Endothelial cell (in vitro differentiated cells): Measurements from ENCODE around the gene RNF31. TPM values are rescaled to one million over a fixed set of nuclear protein-coding genes. Genes with fewer than 3 reads are reported as not detected.
A peak's percentile ranks its signal among the peaks of the same experiment; 100 is the strongest.
"Not testable (repeated sequence)": the region's sequence is repeated elsewhere in the genome, so short reads cannot be mapped to it uniquely, and the experiment has no call there.

Experiments
- DNase-seq: peaks from one replicate; pipeline ENCODE4 v3.0.0; 2021; ENCODE audit warnings: low spot score
- H3K27ac Mint-ChIP-seq: one replicate; pipeline ENCODE4 v1.8.0; 2021; ENCODE audit warnings: mixed read lengths, inconsistent platforms; ENCODE audit not compliant: unreplicated experiment
- H3K27me3 Mint-ChIP-seq: one replicate; pipeline ENCODE4 v1.8.0; 2021; ENCODE audit warnings: mild to moderate bottlenecking, moderate library complexity, mixed read lengths, inconsistent platforms; ENCODE audit not compliant: unreplicated experiment
- H3K36me3 Mint-ChIP-seq: one replicate; pipeline ENCODE4 v1.8.0; 2021; ENCODE audit warnings: mild to moderate bottlenecking, low read depth, mixed read lengths, inconsistent platforms; ENCODE audit not compliant: unreplicated experiment
- H3K4me1 Mint-ChIP-seq: one replicate; pipeline ENCODE4 v1.8.0; 2021; ENCODE audit warnings: mild to moderate bottlenecking, mixed read lengths, inconsistent platforms; ENCODE audit not compliant: unreplicated experiment
- H3K4me3 Mint-ChIP-seq: one replicate; pipeline ENCODE4 v1.8.0; 2021; ENCODE audit warnings: mild to moderate bottlenecking, mixed read lengths, inconsistent platforms; ENCODE audit not compliant: unreplicated experiment
- H3K9me3 Mint-ChIP-seq: one replicate; pipeline ENCODE4 v1.8.0; 2021; ENCODE audit warnings: mixed read lengths, inconsistent platforms; ENCODE audit not compliant: unreplicated experiment
- total RNA-seq: library from RNA; stranded (reverse); fragmentation: NEBNext Ultra II Directional; extraction: Animal tissue kit (Norgen Biotek cat#: 25700); gene quantifications from one replicate; pipeline ENCODE4 v1.2.1, GENCODE V29; 2021; ENCODE audit not compliant: unreplicated experiment
- TF ChIP-seq, protein P1 (sequence below): fragments of 200-600 bp; sonication (generic); IDR thresholded peaks from one replicate; pipeline ENCODE4 v1.5.0; 2021; ENCODE audit warnings: antibody characterized with exemption; ENCODE audit not compliant: unreplicated experiment

Gene RNF31
- total RNA-seq, 1 donor from 2014 or later = 90.2 TPM

DNA sequence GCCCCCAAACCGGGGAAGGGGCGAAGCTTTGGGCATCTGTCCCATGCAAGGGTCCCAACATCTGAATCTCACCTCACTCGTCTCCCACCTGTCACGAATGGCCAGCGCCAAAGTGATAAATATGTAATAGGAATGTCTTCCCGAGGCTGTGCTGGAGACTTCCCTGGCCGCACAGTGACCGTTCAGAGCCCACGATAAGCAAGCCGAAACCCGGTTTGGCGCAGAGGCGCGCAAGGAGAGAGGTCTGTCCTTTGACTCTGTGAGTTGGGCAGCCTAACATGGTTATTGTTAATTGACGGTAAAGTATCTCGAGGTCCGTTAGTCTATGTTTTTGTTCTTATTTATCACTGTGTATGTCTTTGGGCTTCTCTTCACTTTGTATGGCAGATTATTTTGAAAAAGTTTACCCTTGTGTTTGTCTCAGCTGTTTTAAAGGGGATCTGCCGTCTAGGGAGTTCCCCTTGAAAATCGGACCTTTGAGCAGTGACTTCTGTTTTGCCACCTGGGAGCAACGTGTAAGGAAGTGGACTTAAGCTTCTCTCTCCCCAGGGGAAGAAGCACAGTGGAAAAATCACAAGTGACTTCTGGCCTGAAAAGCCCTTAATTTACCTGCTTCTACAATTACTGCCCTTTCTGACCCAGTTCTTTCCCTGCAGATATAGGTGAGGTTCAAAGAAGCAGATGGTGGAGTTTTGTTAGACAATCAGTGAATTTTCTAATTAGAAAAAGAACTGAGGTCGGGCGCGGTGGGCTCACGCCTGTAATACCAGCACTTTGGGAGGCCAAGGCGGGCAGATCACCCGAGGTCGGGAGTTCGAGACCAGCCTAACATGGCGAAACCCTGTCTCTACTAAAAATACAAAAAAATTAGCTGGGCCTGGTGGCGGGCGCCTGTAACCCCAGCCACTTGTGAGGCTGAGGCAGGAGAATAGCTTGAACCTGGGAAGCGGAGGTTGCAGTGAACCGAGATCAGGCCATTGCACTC lies 49.1 kb downstream of the RNF31 start:
- no peak for DNase-seq
- H3K9me3 Mint-ChIP-seq = no peaks in the 10 kb centered on the region
- peak overlapping the region; percentile 97 for H3K4me3 Mint-ChIP-seq
- peaks cover 21% of the 10 kb centered on the region for H3K27me3 Mint-ChIP-seq
- H3K27ac Mint-ChIP-seq = peak overlapping the region; percentile 98
- peaks cover 24% of the 10 kb centered on the region for H3K4me1 Mint-ChIP-seq
- TF ChIP-seq, protein P1, sequence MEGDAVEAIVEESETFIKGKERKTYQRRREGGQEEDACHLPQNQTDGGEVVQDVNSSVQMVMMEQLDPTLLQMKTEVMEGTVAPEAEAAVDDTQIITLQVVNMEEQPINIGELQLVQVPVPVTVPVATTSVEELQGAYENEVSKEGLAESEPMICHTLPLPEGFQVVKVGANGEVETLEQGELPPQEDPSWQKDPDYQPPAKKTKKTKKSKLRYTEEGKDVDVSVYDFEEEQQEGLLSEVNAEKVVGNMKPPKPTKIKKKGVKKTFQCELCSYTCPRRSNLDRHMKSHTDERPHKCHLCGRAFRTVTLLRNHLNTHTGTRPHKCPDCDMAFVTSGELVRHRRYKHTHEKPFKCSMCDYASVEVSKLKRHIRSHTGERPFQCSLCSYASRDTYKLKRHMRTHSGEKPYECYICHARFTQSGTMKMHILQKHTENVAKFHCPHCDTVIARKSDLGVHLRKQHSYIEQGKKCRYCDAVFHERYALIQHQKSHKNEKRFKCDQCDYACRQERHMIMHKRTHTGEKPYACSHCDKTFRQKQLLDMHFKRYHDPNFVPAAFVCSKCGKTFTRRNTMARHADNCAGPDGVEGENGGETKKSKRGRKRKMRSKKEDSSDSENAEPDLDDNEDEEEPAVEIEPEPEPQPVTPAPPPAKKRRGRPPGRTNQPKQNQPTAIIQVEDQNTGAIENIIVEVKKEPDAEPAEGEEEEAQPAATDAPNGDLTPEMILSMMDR = no peak
- peaks cover 35% of the 10 kb centered on the region for H3K36me3 Mint-ChIP-seq

DNA sequence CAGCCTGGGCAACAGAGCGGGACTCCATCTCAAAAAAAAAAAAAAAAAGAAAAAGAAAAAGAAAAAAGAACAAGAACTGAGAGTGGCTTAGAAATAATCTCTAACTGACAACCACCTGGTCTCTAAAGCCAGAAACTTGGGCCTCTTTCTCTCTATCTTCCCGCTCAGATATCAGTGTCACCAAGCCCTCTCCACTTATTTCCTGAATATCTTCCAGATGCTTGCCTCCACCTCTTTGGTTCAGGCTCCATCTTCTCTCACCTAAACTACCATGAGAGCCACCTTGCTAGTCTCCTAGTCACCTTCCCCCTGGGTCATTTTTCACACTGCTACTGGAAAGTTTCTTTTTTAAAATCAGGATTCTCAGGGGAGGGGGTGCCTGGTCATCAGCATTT lies 49.8 kb downstream of the RNF31 start:
- Mint-ChIP-seq H3K4me1 (peaks cover 24% of the 10 kb centered on the region), H3K36me3 (peaks cover 36% of the 10 kb centered on the region), H3K27me3 (peaks cover 21% of the 10 kb centered on the region), H3K9me3 (no peaks in the 10 kb centered on the region), H3K27ac (peak overlapping the region; percentile 82), H3K4me3 (peak overlapping the region; percentile 83)
- DNase-seq = no peak
- TF ChIP-seq, protein P1 = no peak

DNA sequence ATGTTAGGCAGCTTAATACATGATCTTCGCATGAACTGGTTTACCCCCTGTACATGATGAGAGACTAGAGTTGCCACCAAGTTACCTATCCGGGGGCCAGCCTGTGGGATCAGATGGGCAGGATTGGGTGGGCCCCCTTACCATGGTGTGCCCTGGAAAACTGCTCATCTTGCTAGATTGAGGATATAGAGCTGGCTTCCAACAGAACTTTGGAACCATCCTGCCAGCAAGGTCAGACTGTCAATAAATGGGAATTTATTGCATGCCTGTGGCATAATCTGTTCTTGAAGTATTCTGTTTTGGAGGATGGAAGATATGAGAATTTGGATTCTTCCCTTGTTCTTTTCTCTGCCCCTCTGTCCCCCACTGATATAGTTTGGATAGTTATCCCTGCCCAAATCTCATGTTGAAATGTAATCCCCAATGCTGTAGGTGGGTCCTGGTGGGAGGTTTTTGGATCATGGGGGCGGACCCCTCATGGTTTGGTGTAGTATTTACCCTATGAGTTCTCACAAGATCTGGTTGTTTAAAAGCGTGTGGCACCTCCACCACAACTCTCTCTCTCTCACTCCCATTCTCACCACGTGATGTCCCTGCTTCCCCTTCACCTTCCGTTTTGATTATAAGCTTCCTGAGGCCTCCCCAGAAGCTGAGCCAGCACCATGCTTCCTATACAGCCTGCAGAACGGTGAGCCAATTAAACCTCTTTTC lies 51.7 kb downstream of the RNF31 start:
- TF ChIP-seq, protein P1 = no peak
- Mint-ChIP-seq H3K4me1 (peaks cover 23% of the 10 kb centered on the region), H3K9me3 (no peaks in the 10 kb centered on the region), H3K27ac (peak overlapping the region; percentile 17), H3K27me3 (peaks cover 15% of the 10 kb centered on the region), H3K36me3 (peaks cover 34% of the 10 kb centered on the region), H3K4me3 (peak overlapping the region; percentile 40)
- DNase-seq = no peak

DNA sequence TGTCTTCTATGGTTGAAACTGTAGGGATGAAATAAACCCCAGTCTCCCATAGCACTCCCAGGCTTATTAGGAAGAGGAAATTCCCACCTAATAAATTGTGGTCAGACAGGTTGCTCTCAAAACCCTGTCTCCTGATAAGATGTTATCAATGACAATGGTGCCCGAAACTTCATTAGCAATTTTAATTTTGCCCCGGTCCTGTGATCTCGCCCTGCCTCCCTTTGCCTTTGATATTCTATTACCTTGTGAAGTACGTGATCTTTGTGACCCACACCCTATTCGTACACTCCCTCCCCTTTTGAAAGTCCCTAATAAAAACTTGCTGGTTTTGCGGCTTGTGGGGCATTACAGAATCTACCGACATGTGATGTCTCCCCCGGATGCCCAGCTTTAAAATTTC lies 55.2 kb downstream of the RNF31 start:
- Mint-ChIP-seq H3K4me3 (peak overlapping the region; percentile 16), H3K36me3 (peaks cover 44% of the 10 kb centered on the region)
- H3K27ac Mint-ChIP-seq, H3K4me1 Mint-ChIP-seq, DNase-seq, H3K27me3 Mint-ChIP-seq, H3K9me3 Mint-ChIP-seq: not testable (repeated sequence)

DNA sequence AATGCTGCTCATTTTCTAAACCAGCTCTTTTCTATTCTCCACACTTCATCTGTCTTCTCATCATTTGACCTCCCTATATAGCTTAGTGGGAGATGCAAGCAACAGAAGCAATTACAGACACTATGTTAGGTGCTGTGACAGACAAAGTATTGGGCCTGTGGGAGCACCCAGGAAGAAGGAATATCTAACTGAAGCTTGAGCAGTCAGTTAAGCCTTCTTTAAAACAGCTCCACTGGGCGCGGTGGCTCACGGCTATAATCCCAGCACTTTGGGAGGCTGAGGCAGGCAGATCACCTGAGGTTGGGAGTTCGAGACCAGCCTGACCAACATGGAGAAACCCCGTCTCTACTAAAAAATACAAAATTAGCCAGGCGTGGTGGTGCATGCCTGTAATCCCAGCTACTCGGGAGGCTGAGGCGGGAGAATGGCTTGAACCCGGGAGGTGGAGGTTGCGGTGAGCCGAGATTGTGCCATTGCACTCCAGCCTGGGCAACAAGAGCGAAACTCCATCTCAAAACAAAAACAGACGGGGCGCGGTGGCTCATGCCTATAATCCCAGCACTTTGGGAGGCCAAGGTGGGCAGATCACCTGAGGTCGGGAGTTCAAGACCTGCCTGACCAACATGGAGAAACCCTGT lies 56.1 kb downstream of the RNF31 start:
- Mint-ChIP-seq H3K4me3 (peak overlapping the region; percentile 16), H3K36me3 (peaks cover 50% of the 10 kb centered on the region)
- H3K27me3 Mint-ChIP-seq, H3K4me1 Mint-ChIP-seq, DNase-seq, H3K9me3 Mint-ChIP-seq, H3K27ac Mint-ChIP-seq: not testable (repeated sequence)
